H1 (cell line): ENCODE measurements around the gene OS9. TPM values are rescaled to one million over a fixed set of nuclear protein-coding genes. Genes with fewer than 3 reads are reported as not detected.

ENCODE experiments used
- CTCF ChIA-PET: fragments of 300-600 bp; sonication (Branson Sonifier 250); formaldehyde crosslinking; loops from one replicate; lab custom pipeline; 2021; ENCODE audit not compliant: partially characterized antibody; lab: Charles Lee
- POLR2A ChIA-PET: fragments of 300-600 bp; sonication (Branson Sonifier 250); formaldehyde crosslinking; loops from one replicate; lab custom pipeline; 2021; ENCODE audit warnings: inconsistent platforms; ENCODE audit not compliant: partially characterized antibody; lab: Charles Lee
- DNase-seq, 2 experiments: peaks; one replicate each; pipeline versions ENCODE4 v3.0.0 to v3.0.0-alpha.2; 2010 to 2022; ENCODE audit warnings: low spot score in 2 of 2, low read depth in 1 of 2, mixed read lengths in 1 of 2
- FAIRE-seq: peaks from 2 replicates; lab custom pipeline; 2011; peaks lifted over from hg19 to GRCh38; lab: Jason Lieb, UNC
- H2AFZ ChIP-seq: 2 replicates; pipeline ENCODE4 v1.8.1; 2012; ENCODE audit warnings: low read length, inconsistent platforms
- H2AK5ac ChIP-seq: 2 replicates; pipeline ENCODE4 v1.6.1; 2013; ENCODE audit warnings: low read depth, low read length
- H2BK120ac ChIP-seq: replicated peaks from 2 replicates; pipeline ENCODE3; 2013; ENCODE audit warnings: low read depth, low read length, inconsistent platforms
- H2BK12ac ChIP-seq: 2 replicates; pipeline ENCODE4 v1.6.1; 2013; ENCODE audit warnings: low read depth, low read length
- H2BK15ac ChIP-seq: 2 replicates; pipeline ENCODE4 v1.6.1; 2013; ENCODE audit warnings: low read length
- H2BK20ac ChIP-seq: 2 replicates; pipeline ENCODE4 v1.6.1; 2013; ENCODE audit warnings: low read length
- H2BK5ac ChIP-seq: 2 replicates; pipeline ENCODE4 v1.6.1; 2013; ENCODE audit warnings: low read depth, low read length
- H3K14ac ChIP-seq: 2 replicates; pipeline ENCODE4 v1.6.1; 2013; ENCODE audit warnings: inconsistent platforms; ENCODE audit not compliant: insufficient read length
- H3K18ac ChIP-seq: 2 replicates; pipeline ENCODE4 v1.6.1; 2013; ENCODE audit warnings: low read length; ENCODE audit errors: extremely low read depth
- H3K23ac ChIP-seq: 2 replicates; pipeline ENCODE4 v1.6.1; 2013; ENCODE audit warnings: inconsistent platforms; ENCODE audit not compliant: insufficient read length
- H3K23me2 ChIP-seq: 2 replicates; pipeline ENCODE4 v1.6.1; 2013; ENCODE audit warnings: low read depth, low read length
- H3K27ac ChIP-seq: 2 replicates; pipeline ENCODE4 v1.6.1; 2011; ENCODE audit warnings: low read depth, low read length, inconsistent platforms
- H3K27me3 ChIP-seq, 4 experiments: replicated peaks in 1 of 4; 1 replicate in 1 of 4; 2 replicates in 3 of 4; pipeline versions ENCODE4 v1.6.1 to v1.8.1; 2011 to 2013; ENCODE audit warnings: low read length in 3 of 4, mild to moderate bottlenecking in 3 of 4, inconsistent platforms in 2 of 4, mixed read lengths in 2 of 4, moderate library complexity in 1 of 4; ENCODE audit not compliant: control insufficient read depth in 3 of 4, insufficient read depth in 3 of 4; ENCODE audit errors: extremely low read depth in 1 of 4
- H3K36me3 ChIP-seq, 4 experiments: 2 replicates each; pipeline versions ENCODE4 v1.6.1 to v1.8.1; 2011 to 2013; ENCODE audit warnings: mild to moderate bottlenecking in 4 of 4, low read length in 3 of 4, moderate library complexity in 2 of 4, control low read depth in 1 of 4, inconsistent platforms in 1 of 4; ENCODE audit not compliant: insufficient read depth in 4 of 4, control insufficient read depth in 2 of 4
- H3K4ac ChIP-seq: replicated peaks from 2 replicates; pipeline ENCODE3; 2013; ENCODE audit warnings: low read length, low read depth, mixed read lengths, inconsistent platforms; ENCODE audit not compliant: insufficient read length
- H3K4me1 ChIP-seq, 4 experiments: replicated peaks in 1 of 4; 1 replicate in 1 of 4; 2 replicates in 3 of 4; pipeline versions ENCODE4 v1.6.1 to v1.8.1; 2011 to 2013; ENCODE audit warnings: low read length in 3 of 4, inconsistent platforms in 2 of 4, mixed read lengths in 1 of 4; ENCODE audit not compliant: insufficient read depth in 4 of 4, control insufficient read depth in 3 of 4
- H3K4me2 ChIP-seq, 2 experiments: 2 replicates each; pipeline versions ENCODE4 v1.6.1 to v1.8.1; 2011 to 2013; ENCODE audit warnings: low read depth in 2 of 2, low read length in 2 of 2, control low read depth in 1 of 2, inconsistent platforms in 1 of 2, mild to moderate bottlenecking in 1 of 2; ENCODE audit not compliant: insufficient read depth in 1 of 2
- H3K4me3 ChIP-seq, 4 experiments: fragments of 200-600, 300-600 bp in 1 of 4; sonication (generic), shearing (Covaris generic), sonication (Bioruptor Twin) in 1 of 4; 2 replicates each; pipeline versions ENCODE4 v1.5.1 to v1.8.1; 2011 to 2016; ENCODE audit warnings: low read length in 4 of 4, low read depth in 3 of 4, control low read depth in 2 of 4, inconsistent platforms in 2 of 4, mild to moderate bottlenecking in 2 of 4, mixed read lengths in 1 of 4, moderate library complexity in 1 of 4; ENCODE audit not compliant: insufficient read depth in 2 of 4; ENCODE audit errors: extremely low read depth in 1 of 4
- H3K56ac ChIP-seq: replicated peaks from 2 replicates; pipeline ENCODE3; 2013; ENCODE audit warnings: low read depth, mild to moderate bottlenecking, mixed read lengths, low read length, inconsistent platforms; ENCODE audit not compliant: insufficient read length
- H3K79me1 ChIP-seq: 2 replicates; pipeline ENCODE4 v1.6.1; 2013; ENCODE audit warnings: low read depth, low read length, control low read depth
- H3K79me2 ChIP-seq, 2 experiments: 2 replicates each; pipeline versions ENCODE4 v1.6.1 to v1.8.1; 2012 to 2013; ENCODE audit warnings: low read length in 2 of 2, mild to moderate bottlenecking in 2 of 2, inconsistent platforms in 1 of 2; ENCODE audit not compliant: insufficient read depth in 2 of 2, control insufficient read depth in 1 of 2
- H3K9ac ChIP-seq, 4 experiments: replicated peaks in 1 of 4; 1 replicate in 1 of 4; 2 replicates in 3 of 4; pipeline versions ENCODE4 v1.6.1 to v1.8.1; 2011 to 2013; ENCODE audit warnings: low read depth in 3 of 4, low read length in 3 of 4, control low read depth in 2 of 4, mild to moderate bottlenecking in 2 of 4, moderate library complexity in 2 of 4, inconsistent platforms in 1 of 4; ENCODE audit errors: extremely low read depth in 1 of 4
- H3K9me3 ChIP-seq, 2 experiments: 2 replicates each; pipeline versions ENCODE4 v1.6.1 to v1.8.1; 2012 to 2013; ENCODE audit warnings: mild to moderate bottlenecking in 2 of 2, moderate library complexity in 2 of 2, control low read depth in 1 of 2, inconsistent platforms in 1 of 2, low read depth in 1 of 2, low read length in 1 of 2, mixed read lengths in 1 of 2; ENCODE audit not compliant: insufficient read depth in 2 of 2
- H4K20me1 ChIP-seq, 2 experiments: replicated peaks in 1 of 2; 2 replicates each; pipeline versions ENCODE3 to v1.8.1; 2011 to 2013; ENCODE audit warnings: inconsistent platforms in 2 of 2, low read length in 2 of 2, mild to moderate bottlenecking in 1 of 2; ENCODE audit not compliant: insufficient read depth in 2 of 2, control insufficient read depth in 1 of 2
- H4K5ac ChIP-seq: 2 replicates; pipeline ENCODE4 v1.6.1; 2013; ENCODE audit warnings: low read length, low read depth, mixed read lengths, inconsistent platforms; ENCODE audit not compliant: insufficient read length
- H4K8ac ChIP-seq: 2 replicates; pipeline ENCODE4 v1.8.0; 2013; ENCODE audit warnings: mild to moderate bottlenecking, moderate library complexity, low read length, inconsistent platforms; ENCODE audit not compliant: insufficient read depth; ENCODE audit errors: extremely low read depth
- H4K91ac ChIP-seq: replicated peaks from 2 replicates; pipeline ENCODE3; 2013; ENCODE audit warnings: low read length, mixed read lengths, inconsistent platforms; ENCODE audit not compliant: insufficient read length
- BRCA1 ChIP-seq: IDR thresholded peaks from 2 replicates; pipeline ENCODE4 v1.6.1; 2012; ENCODE audit warnings: low read depth, low read length, improper control_type of control experiment
- SIRT6 ChIP-seq: IDR thresholded peaks from one replicate; pipeline ENCODE4 v1.7.1; 2012; ENCODE audit warnings: low read length, inconsistent platforms
- WGBS, 2 experiments: shearing (Covaris generic) in 1 of 2; methylation state at CpG; one replicate each; pipeline versions ENCODE4 v1.1.6 to v1.1.7; 2013 to 2015; ENCODE audit warnings: low lambda C conversion rate in 2 of 2, mixed read lengths in 2 of 2, inconsistent platforms in 1 of 2, low coverage in 1 of 2, missing lambda C conversion rate in 1 of 2; ENCODE audit not compliant: insufficient replicate concordance in 2 of 2, insufficient coverage in 1 of 2, insufficient read length in 1 of 2; ENCODE audit errors: extremely low coverage in 1 of 2, missing lambda C conversion rate in 1 of 2; 5-methylcytosine and 5-hydroxymethylcytosine counted together
- polyA plus RNA-seq, 7 experiments: library from polyadenylated mRNA; depleted of rRNA in 3 of 7; stranded (reverse) in 5 of 7; unstranded in 2 of 7; fragments of >200 nt in 5 of 7; fragments of 200-250 nt in 2 of 7; gene quantifications; 1 replicate in 5 of 7; 2 replicates in 1 of 7; 4 replicates in 1 of 7; pipeline versions ENCODE4 v1.2.1 to v1.2.3, GENCODE V29; 2011 to 2013; ENCODE audit warnings: missing spikeins in 2 of 7, mixed read lengths in 2 of 7
- total RNA-seq: library from RNA; stranded (reverse); fragmentation: NEBNext Ultra II Directional; extraction: Animal tissue kit (Norgen Biotek cat#: 25700); gene quantifications from 2 replicates; pipeline ENCODE4 v1.2.1, GENCODE V29; 2021

OS9 gene
- total and polyA plus RNA-seq, 2 of the 8 experiments (the other 6 are each of a cell fraction or from before 2014, with no cell fraction given) = 71.0 to 108 TPM

- Histone ChIP-seq H4K5ac (no peak overlapping the region), H3K79me2 (no peaks in the 10 kb centered on the region), H2BK120ac (no peak overlapping the region), H3K18ac (no peak overlapping the region), H3K56ac (no peak overlapping the region), H3K14ac (no peak overlapping the region), H2BK15ac (no peak overlapping the region), H2BK20ac (no peak overlapping the region), H3K23ac (no peak overlapping the region), H3K4ac (no peak overlapping the region), H3K9ac (no peak overlapping the region), H4K20me1 (peaks cover 2 to 7% of the 10 kb centered on the region in 2 experiments), H3K79me1 (no peaks in the 10 kb centered on the region), H2BK12ac (0 out of 2 replicates have a peak overlapping the region, but pooled peaks have one; percentile 43), H4K8ac (no peak overlapping the region), H3K4me3 (no peak overlapping the region), H3K23me2 (peaks cover 12% of the 10 kb centered on the region; the same call in 1 of the 2 replicates), H3K36me3 (peaks cover 0 to 3% (median under 1%) of the 10 kb centered on the region in 4 experiments; a peak in 3 of 8 replicates), H2AFZ (no peak overlapping the region), H2BK5ac (no peak overlapping the region), H3K4me2 (no peak overlapping the region), H4K91ac (no peak overlapping the region), H3K9me3 (no peaks in the 10 kb centered on the region), H3K27ac (no peak overlapping the region), H2AK5ac (no peak overlapping the region), H3K27me3 (peaks cover 18 to 50% (median 38%) of the 10 kb centered on the region in 4 experiments), H3K4me1 (peaks cover 0 to 20% (median 13%) of the 10 kb centered on the region in 4 experiments; a peak in 5 of 7 replicates)
- CTCF ChIA-PET = interaction anchor here (0.6 to 11.7 kb wide), 8 partner anchors 11 to 303 kb away, joined by 3 to 149 read pairs (median 4); partner anchors contain the start of genes AGAP2 and OS9
- FAIRE-seq = no peak
- DNase-seq = peak in 1 of 2 experiments; percentile 42
- POLR2A ChIA-PET = interaction anchor here (0.7 to 7.4 kb wide), 9 partner anchors 8 to 141 kb away, joined by 3 to 59 read pairs (median 4); partner anchors contain the start of genes AGAP2 and CYP27B1
- TF ChIP-seq BRCA1 = no peak
- TF ChIP-seq SIRT6 = no peak
- 82% methylated on average over 11 of the region's 12 CpGs; no CpG with 5 or more reads in 1 of the 2 experiments for WGBS, 2 experiments
Measured at GRCh38 chr12:57724003-57724935, 30.3 kb downstream of the OS9 start.
